OCI-LY7 (cell line): Measurements from ENCODE around the gene KIF9. TPM values are rescaled to one million over a fixed set of nuclear protein-coding genes. Genes with fewer than 3 reads are reported as not detected.

Experiments
- BruUV-seq: library from RNA; stranded (reverse); fragments of 400-500 nt; replicated peaks from 2 replicates; lab custom pipeline; 2021; lab: Mats Ljungman, UMichigan
- CTCF ChIA-PET: fragments of 300-600 bp; sonication (Branson Sonifier 250); formaldehyde crosslinking; loops from one replicate; lab custom pipeline; 2022; ENCODE audit warnings: antibody characterized with exemption; ENCODE audit not compliant: unreplicated experiment; lab: Charles Lee
- POLR2A ChIA-PET: fragments of 300-600 bp; sonication (Branson Sonifier 250); formaldehyde crosslinking; loops from one replicate; lab custom pipeline; 2022; ENCODE audit warnings: antibody characterized with exemption; lab: Charles Lee
- DNase-seq: peaks from one replicate; pipeline ENCODE4 v3.0.0-alpha.2; 2015; ENCODE audit warnings: low spot score
- H2AFZ ChIP-seq: fragments of 200-600 bp; sonication (generic), shearing (Covaris generic); 2 replicates; pipeline ENCODE4 v1.6.1; 2014; ENCODE audit warnings: mild to moderate bottlenecking, antibody characterized with exemption, low read length, moderate library complexity
- H3K27ac ChIP-seq: fragments of 200-600 bp; sonication (generic); 2 replicates; pipeline ENCODE4 v1.5.1; 2014; ENCODE audit warnings: mixed run types, low read depth, mild to moderate bottlenecking, moderate library complexity, low read length, inconsistent platforms; ENCODE audit not compliant: poor library complexity, severe bottlenecking
- H3K36me3 ChIP-seq: fragments of 200-600 bp; sonication (generic); 2 replicates; pipeline ENCODE4 v1.6.1; 2014; ENCODE audit warnings: mild to moderate bottlenecking, antibody characterized with exemption, low read length, moderate library complexity, mixed read lengths; ENCODE audit not compliant: insufficient read depth
- H3K4me1 ChIP-seq: fragments of 200-600 bp; sonication (generic); 2 replicates; pipeline ENCODE4 v1.5.1; 2014; ENCODE audit warnings: mild to moderate bottlenecking, low read length; ENCODE audit not compliant: insufficient read depth, poor library complexity, severe bottlenecking
- H3K4me2 ChIP-seq: fragments of 200-600 bp; sonication (generic); 2 replicates; pipeline ENCODE4 v1.6.1; 2014; ENCODE audit warnings: mild to moderate bottlenecking, low read length
- H3K4me3 ChIP-seq: fragments of 200-600 bp; sonication (generic); 2 replicates; pipeline ENCODE4 v1.5.1; 2014; ENCODE audit warnings: mild to moderate bottlenecking, low read depth, low read length; ENCODE audit not compliant: poor library complexity, severe bottlenecking
- H3K79me2 ChIP-seq: fragments of 200-600 bp; sonication (generic); 2 replicates; pipeline ENCODE4 v1.6.1; 2016; ENCODE audit warnings: low read depth, mild to moderate bottlenecking, low read length, moderate library complexity, mixed read lengths; ENCODE audit not compliant: insufficient read depth
- H3K9me2 ChIP-seq: fragments of 200-600 bp; sonication (generic); 2 replicates; pipeline ENCODE4 v1.6.1; 2016; ENCODE audit warnings: mild to moderate bottlenecking, low read length, mixed read lengths; ENCODE audit not compliant: insufficient read depth
- H3K9me3 ChIP-seq: fragments of 200-600 bp; sonication (generic); 2 replicates; pipeline ENCODE4 v1.6.1; 2014; ENCODE audit warnings: mild to moderate bottlenecking, mixed run types, low read length, mixed read lengths
- H4K20me1 ChIP-seq: fragments of 200-600 bp; sonication (generic); 2 replicates; pipeline ENCODE4 v1.6.1; 2014; ENCODE audit warnings: mild to moderate bottlenecking, antibody characterized with exemption, low read length, moderate library complexity, mixed read lengths; ENCODE audit not compliant: insufficient read depth
- EZH2phosphoT487 ChIP-seq: fragments of 200-600 bp; sonication (generic); IDR thresholded peaks from 2 replicates; pipeline ENCODE4 v1.6.1; 2018; ENCODE audit warnings: low read depth, borderline replicate concordance, mild to moderate bottlenecking, mixed run types, antibody characterized with exemption, low read length, moderate library complexity, mixed read lengths
- intact Hi-C: fragments of 100-400 bp; cut with micrococcal nuclease; formaldehyde crosslinking; loops from one replicate; pipeline ENCODE4 v1.10.0; 2022; ENCODE audit not compliant: unreplicated experiment
- total RNA-seq, 2 experiments: library from RNA; depleted of rRNA in 1 of 2; stranded (reverse); fragments of >200 nt in 1 of 2; shearing (Covaris generic) in 1 of 2; gene quantifications; 2 replicates each; pipeline ENCODE4 v1.2.3, GENCODE V29; 2014 to 2022
- TF ChIP-seq, protein P1 (sequence below): fragments of 200-600 bp; sonication (generic); conservative IDR thresholded peaks from 2 replicates; pipeline ENCODE4 v1.5.1; 2014; ENCODE audit warnings: mild to moderate bottlenecking, antibody characterized with exemption, low read length, moderate library complexity, mixed read lengths

KIF9 gene
- total RNA-seq, 2 experiments from 2014 or later = 11.0 to 11.7 TPM

DNA sequence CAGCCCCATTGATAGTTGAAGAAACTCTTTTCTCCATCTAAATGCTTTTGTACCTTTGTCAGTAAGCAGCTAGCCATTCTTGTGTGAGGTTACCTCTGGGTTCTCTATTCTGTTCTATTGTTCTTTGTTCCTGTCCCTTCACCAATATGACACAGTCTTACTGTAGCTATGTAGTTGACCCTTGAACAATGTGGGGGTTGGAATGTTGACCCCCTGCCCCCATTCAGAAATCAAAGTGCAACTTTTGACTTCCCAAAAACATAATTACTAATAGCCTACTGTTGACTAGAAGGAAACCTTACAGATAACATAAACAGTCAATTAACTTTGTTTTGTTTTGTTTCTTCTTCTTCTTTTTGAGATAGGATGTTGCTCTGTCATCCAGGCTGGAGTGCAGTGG is 18.9 kb upstream of the KIF9 start:
- POLR2A ChIA-PET = interaction anchor here (1.2 to 1.5 kb wide), 2 partner anchors 8 to 13 kb away, joined by 3 to 5 read pairs; no protein-coding TSS in a partner anchor
- H3K36me3 ChIP-seq = peaks cover 62% of the 10 kb centered on the region
- H3K27ac ChIP-seq = no peak overlapping the region
- peaks cover 65% of the 10 kb centered on the region for H3K79me2 ChIP-seq
- no peaks in the 10 kb centered on the region for H3K9me2 ChIP-seq
- no TSS peak for BruUV-seq
- no peak overlapping the region for H3K4me3 ChIP-seq
- DNase-seq = no peak
- CTCF ChIA-PET = interaction anchor here (1.1 kb wide), 1 partner anchor 10 kb away, joined by 4 read pairs; no protein-coding TSS in a partner anchor
- peaks cover 34% of the 10 kb centered on the region for H3K4me1 ChIP-seq
- no peaks in the 10 kb centered on the region for H3K9me3 ChIP-seq
- H2AFZ ChIP-seq = no peak overlapping the region
- no peaks in the 10 kb centered on the region for H4K20me1 ChIP-seq
- intact Hi-C loops = no loop called here
- no peak overlapping the region for H3K4me2 ChIP-seq
- TF ChIP-seq, protein P1, sequence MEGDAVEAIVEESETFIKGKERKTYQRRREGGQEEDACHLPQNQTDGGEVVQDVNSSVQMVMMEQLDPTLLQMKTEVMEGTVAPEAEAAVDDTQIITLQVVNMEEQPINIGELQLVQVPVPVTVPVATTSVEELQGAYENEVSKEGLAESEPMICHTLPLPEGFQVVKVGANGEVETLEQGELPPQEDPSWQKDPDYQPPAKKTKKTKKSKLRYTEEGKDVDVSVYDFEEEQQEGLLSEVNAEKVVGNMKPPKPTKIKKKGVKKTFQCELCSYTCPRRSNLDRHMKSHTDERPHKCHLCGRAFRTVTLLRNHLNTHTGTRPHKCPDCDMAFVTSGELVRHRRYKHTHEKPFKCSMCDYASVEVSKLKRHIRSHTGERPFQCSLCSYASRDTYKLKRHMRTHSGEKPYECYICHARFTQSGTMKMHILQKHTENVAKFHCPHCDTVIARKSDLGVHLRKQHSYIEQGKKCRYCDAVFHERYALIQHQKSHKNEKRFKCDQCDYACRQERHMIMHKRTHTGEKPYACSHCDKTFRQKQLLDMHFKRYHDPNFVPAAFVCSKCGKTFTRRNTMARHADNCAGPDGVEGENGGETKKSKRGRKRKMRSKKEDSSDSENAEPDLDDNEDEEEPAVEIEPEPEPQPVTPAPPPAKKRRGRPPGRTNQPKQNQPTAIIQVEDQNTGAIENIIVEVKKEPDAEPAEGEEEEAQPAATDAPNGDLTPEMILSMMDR = no peak
- no peak for TF ChIP-seq EZH2phosphoT487

DNA sequence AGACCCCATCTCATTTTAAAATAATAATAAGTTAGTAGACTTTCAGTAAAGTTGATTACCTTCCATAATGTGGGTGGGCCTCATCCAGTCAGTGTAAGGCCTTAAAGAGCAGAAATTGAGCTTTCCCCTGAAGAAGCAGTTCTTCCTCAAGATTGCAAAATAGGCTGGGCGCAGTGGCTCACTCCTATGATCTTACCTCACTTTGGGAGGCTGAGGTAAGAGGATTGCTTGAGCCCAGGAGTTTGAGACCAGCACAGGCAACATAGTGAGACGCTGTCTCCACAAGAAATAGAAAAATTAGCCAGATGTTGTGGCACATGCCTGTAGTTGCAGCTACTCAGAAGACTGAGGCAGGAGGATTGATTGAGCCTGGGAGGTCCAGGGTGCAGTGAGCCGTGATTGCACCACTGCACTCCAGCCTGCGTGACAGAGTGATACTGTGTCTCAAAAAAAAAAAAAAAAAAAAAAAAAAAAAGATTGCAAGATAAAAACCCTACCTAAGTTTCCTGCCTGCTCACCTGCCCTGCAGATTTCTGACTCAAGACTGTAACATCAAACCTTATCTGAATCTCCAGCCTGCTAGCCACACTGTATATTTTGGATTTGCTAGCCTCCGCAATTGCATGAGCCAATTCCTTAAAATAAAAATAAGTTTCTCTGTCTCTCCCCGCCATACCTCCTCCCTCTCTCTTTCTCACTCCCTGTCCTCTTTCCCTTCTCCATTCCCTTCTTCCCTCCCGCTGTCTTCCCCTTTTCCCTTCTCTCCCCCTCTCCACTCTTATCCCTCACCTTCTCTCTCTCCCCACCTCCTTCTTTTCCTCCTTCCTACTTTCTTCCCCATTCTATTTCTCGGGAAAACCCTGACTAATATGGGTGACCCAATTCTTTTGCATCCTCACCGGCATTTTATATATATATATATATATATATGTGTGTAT is 17.1 kb upstream of the KIF9 start:
- BruUV-seq = no TSS peak
- Histone ChIP-seq H3K9me2 (no peaks in the 10 kb centered on the region), H3K4me1 (peaks cover 41% of the 10 kb centered on the region), H2AFZ (no peak overlapping the region), H3K79me2 (peaks cover 65% of the 10 kb centered on the region), H4K20me1 (no peaks in the 10 kb centered on the region), H3K27ac (no peak overlapping the region), H3K4me3 (no peak overlapping the region), H3K4me2 (no peak overlapping the region), H3K36me3 (peaks cover 59% of the 10 kb centered on the region), H3K9me3 (no peaks in the 10 kb centered on the region)
- TF ChIP-seq EZH2phosphoT487 = no peak
- TF ChIP-seq, protein P1 = no peak
- ChIA-PET CTCF (no interaction called here), POLR2A (interaction anchor here (0.6 kb wide), 1 partner anchor 347 kb away, joined by 3 read pairs; no protein-coding TSS in a partner anchor)
- DNase-seq = no peak
- intact Hi-C loops = no loop called here

DNA sequence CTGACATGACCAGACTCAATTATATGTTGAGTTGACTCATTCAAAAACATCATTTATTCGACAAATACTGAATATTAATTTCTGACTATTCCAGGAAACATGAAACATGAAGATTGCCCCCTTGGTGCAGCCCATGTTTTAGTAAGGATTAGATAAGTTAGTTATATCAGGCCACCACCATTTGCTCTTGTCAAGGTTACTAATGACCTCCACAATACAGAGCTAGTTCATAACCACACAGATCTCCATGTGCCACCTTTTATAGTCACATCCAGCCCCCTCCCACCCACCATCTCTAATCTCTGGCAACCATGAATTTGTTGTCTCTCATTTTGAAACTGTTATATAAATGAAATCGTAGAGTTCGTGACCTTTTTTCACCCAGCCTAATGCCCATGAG is 15.8 kb upstream of the KIF9 start:
- no peak for TF ChIP-seq EZH2phosphoT487
- TF ChIP-seq, protein P1 = no peak
- Histone ChIP-seq H3K79me2 (peaks cover 66% of the 10 kb centered on the region), H3K4me2 (no peak overlapping the region), H3K27ac (no peak overlapping the region), H3K36me3 (peaks cover 52% of the 10 kb centered on the region), H3K4me3 (no peak overlapping the region), H3K9me2 (no peaks in the 10 kb centered on the region), H3K9me3 (no peaks in the 10 kb centered on the region), H2AFZ (no peak overlapping the region), H3K4me1 (peaks cover 52% of the 10 kb centered on the region), H4K20me1 (no peaks in the 10 kb centered on the region)
- ChIA-PET CTCF (no interaction called here), POLR2A (interaction anchor here (0.6 to 1.6 kb wide), 3 partner anchors 14 to 47 kb away, joined by 3 to 4 read pairs (median 3); no protein-coding TSS in a partner anchor)
- no peak for DNase-seq
- BruUV-seq = no TSS peak
- intact Hi-C loops = no loop called here
